Adipocyte (in vitro differentiated cells): ENCODE measurements around the gene LRRC3.
"Not testable (repeated sequence)": the region's sequence is repeated elsewhere in the genome, so short reads cannot be mapped to it uniquely, and the experiment has no call there.

Experiments
- DNase-seq: peaks from one replicate; pipeline ENCODE4 v3.0.0-alpha.2; 2015; ENCODE audit warnings: low read depth
- H3K27me3 ChIP-seq: replicated peaks from 2 replicates; pipeline ENCODE4 v1.7.0; 2013; ENCODE audit warnings: mild to moderate bottlenecking, low read length, moderate library complexity; ENCODE audit not compliant: control insufficient read depth, insufficient read depth
- H3K36me3 ChIP-seq: 2 replicates; pipeline ENCODE4 v1.7.0; 2013; ENCODE audit warnings: low read length, mild to moderate bottlenecking, moderate library complexity; ENCODE audit not compliant: control insufficient read depth, insufficient read depth, severe bottlenecking
- H3K4me1 ChIP-seq: 2 replicates; pipeline ENCODE4 v1.7.0; 2013; ENCODE audit warnings: mild to moderate bottlenecking, low read length, moderate library complexity; ENCODE audit not compliant: control insufficient read depth, insufficient read depth
- H3K4me3 ChIP-seq: 2 replicates; pipeline ENCODE4 v1.7.0; 2013; ENCODE audit warnings: mild to moderate bottlenecking, low read length, moderate library complexity
- H3K9ac ChIP-seq: 2 replicates; pipeline ENCODE4 v1.7.0; 2013; ENCODE audit warnings: mild to moderate bottlenecking, low read length, moderate library complexity
- H3K9me3 ChIP-seq: 2 replicates; pipeline ENCODE4 v1.7.0; 2013; ENCODE audit warnings: mild to moderate bottlenecking, low read length, moderate library complexity; ENCODE audit not compliant: control insufficient read depth

LRRC3 gene

GRCh38 chr21:44417621-44418107 is 37.6 kb upstream of the LRRC3 start:
- H3K4me3 ChIP-seq, result not testable (repeated sequence)

GRCh38 chr21:44418108-44418875 is 37.0 kb upstream of the LRRC3 start:
- Histone ChIP-seq H3K9ac (no peak overlapping the region), H3K27me3 (peaks cover 21% of the 10 kb centered on the region), H3K4me1 (no peaks in the 10 kb centered on the region), H3K36me3 (no peaks in the 10 kb centered on the region), H3K4me3 (no peak overlapping the region), H3K9me3 (no peaks in the 10 kb centered on the region)
- DNase-seq, result no peak

More at GRCh38 chr21:44417621-44418107, 37.6 kb upstream of the LRRC3 start:
- H3K36me3 ChIP-seq, H3K4me1 ChIP-seq, DNase-seq, H3K9ac ChIP-seq, H3K9me3 ChIP-seq: not testable (repeated sequence)
- H3K27me3 ChIP-seq, result peaks cover 21% of the 10 kb centered on the region

- H3K27me3 ChIP-seq, result peaks cover 21% of the 10 kb centered on the region
- H3K36me3 ChIP-seq, result no peaks in the 10 kb centered on the region
- no peaks in the 10 kb centered on the region for H3K4me1 ChIP-seq
- H3K4me3 ChIP-seq, result no peak overlapping the region
- H3K9ac ChIP-seq, result no peak overlapping the region
- no peaks in the 10 kb centered on the region for H3K9me3 ChIP-seq
- no peak for DNase-seq
These were observed 36.5 kb upstream of the LRRC3 start for GRCh38 chr21:44418876-44419230.

- no peaks in the 10 kb centered on the region for H3K4me1 ChIP-seq
- no peak overlapping the region for H3K9ac ChIP-seq
- no peak overlapping the region for H3K4me3 ChIP-seq
- H3K9me3 ChIP-seq, result no peaks in the 10 kb centered on the region
- DNase-seq, result no peak
- peaks cover 24% of the 10 kb centered on the region for H3K27me3 ChIP-seq
- no peaks in the 10 kb centered on the region for H3K36me3 ChIP-seq
These were observed 35.6 kb upstream of the LRRC3 start for GRCh38 chr21:44419679-44420078.

- Histone ChIP-seq H3K4me1 (no peaks in the 10 kb centered on the region), H3K9me3 (no peaks in the 10 kb centered on the region), H3K27me3 (peaks cover 16% of the 10 kb centered on the region), H3K9ac (no peak overlapping the region), H3K4me3 (no peak overlapping the region), H3K36me3 (no peaks in the 10 kb centered on the region)
- DNase-seq, result no peak
These were observed 34.7 kb upstream of the LRRC3 start for GRCh38 chr21:44420416-44421205.

- Histone ChIP-seq H3K36me3 (no peaks in the 10 kb centered on the region), H3K27me3 (peaks cover 7% of the 10 kb centered on the region), H3K9ac (no peak overlapping the region), H3K4me1 (no peaks in the 10 kb centered on the region), H3K9me3 (no peaks in the 10 kb centered on the region), H3K4me3 (no peak overlapping the region)
- no peak for DNase-seq
These were observed 33.1 kb upstream of the LRRC3 start for GRCh38 chr21:44421901-44422840.

- H3K4me1 ChIP-seq, result no peaks in the 10 kb centered on the region
- no peak overlapping the region for H3K9ac ChIP-seq
- no peaks in the 10 kb centered on the region for H3K9me3 ChIP-seq
- H3K36me3 ChIP-seq, result no peaks in the 10 kb centered on the region
- no peak overlapping the region for H3K4me3 ChIP-seq
- H3K27me3 ChIP-seq, result peaks cover 7% of the 10 kb centered on the region
- DNase-seq, result no peak
These were observed 31.9 kb upstream of the LRRC3 start for GRCh38 chr21:44423312-44423821.

GRCh38 chr21:44423941-44424607 is 31.2 kb upstream of the LRRC3 start:
- no peak overlapping the region for H3K9ac ChIP-seq
- no peaks in the 10 kb centered on the region for H3K4me1 ChIP-seq
- no peaks in the 10 kb centered on the region for H3K9me3 ChIP-seq
- peaks cover 7% of the 10 kb centered on the region for H3K27me3 ChIP-seq
- H3K4me3 ChIP-seq, result no peak overlapping the region
- no peaks in the 10 kb centered on the region for H3K36me3 ChIP-seq
- no peak for DNase-seq

- no peaks in the 10 kb centered on the region for H3K4me1 ChIP-seq
- no peak overlapping the region for H3K9ac ChIP-seq
- DNase-seq, result no peak
- H3K9me3 ChIP-seq, result peaks cover 2% of the 10 kb centered on the region
- no peaks in the 10 kb centered on the region for H3K36me3 ChIP-seq
- H3K4me3 ChIP-seq, result no peak overlapping the region
- peaks cover 7% of the 10 kb centered on the region for H3K27me3 ChIP-seq
These were observed 30.6 kb upstream of the LRRC3 start for GRCh38 chr21:44424608-44425306.

- no peak overlapping the region for H3K9ac ChIP-seq
- no peaks in the 10 kb centered on the region for H3K36me3 ChIP-seq
- H3K4me3 ChIP-seq, result no peak overlapping the region
- peaks cover 7% of the 10 kb centered on the region for H3K27me3 ChIP-seq
- no peaks in the 10 kb centered on the region for H3K4me1 ChIP-seq
- no peak for DNase-seq
- peaks cover 7% of the 10 kb centered on the region for H3K9me3 ChIP-seq
These were observed 29.9 kb upstream of the LRRC3 start for GRCh38 chr21:44425307-44425894.
